Measurements from ENCODE around the gene ZCCHC14. TPM values are rescaled to one million over a fixed set of nuclear protein-coding genes. Genes with fewer than 3 reads are reported as not detected.
"Not testable (repeated sequence)": the region's sequence is repeated elsewhere in the genome, so short reads cannot be mapped to it uniquely, and the experiment has no call there.

The ZCCHC14 gene
- total RNA-seq, 1 experiment from 2014 or later: 33.1 TPM

GRCh38 chr16:87498324-87499188, 5.7 kb upstream of the ZCCHC14 start:
- Mint-ChIP-seq H3K4me1 (ENCODE audit: low read depth, unreplicated experiment) (no peaks in the 10 kb centered on the region), H3K27me3 (ENCODE audit: insufficient read depth, unreplicated experiment) (no peaks in the 10 kb centered on the region), H3K4me3 (ENCODE audit: unreplicated experiment) (no peak overlapping the region), H3K36me3 (ENCODE audit: insufficient read depth, unreplicated experiment) (no peaks in the 10 kb centered on the region), H3K27ac (ENCODE audit: unreplicated experiment) (no peak overlapping the region), H3K9me3 (ENCODE audit: unreplicated experiment) (no peaks in the 10 kb centered on the region)
- H3K4me3 ChIP-seq (ENCODE audit: low read depth, low read length): no peak overlapping the region
- intact Hi-C loops (cut with micrococcal nuclease; ENCODE audit: unreplicated experiment): no loop called here
- CTCF ChIA-PET: no interaction called here
- no peak for TF ChIP-seq CTCF (IDR thresholded peaks at IDR 0.05; ENCODE audit: insufficient read depth in 1 of 2, low read depth in 1 of 2, low read length in 1 of 2, severe bottlenecking in 1 of 2, unreplicated experiment in 1 of 2)
- no peaks in the 10 kb centered on the region for H3K27me3 ChIP-seq (replicated peaks; ENCODE audit: control insufficient read depth, insufficient read depth, low read length)
- no peaks in the 10 kb centered on the region for H3K9me3 ChIP-seq
- 0 out of 2 replicates have a peak, but pooled peaks cover 2% of the 10 kb centered on the region for H3K4me1 ChIP-seq
- no peak for DNase-seq
- BruUV-seq (replicated peaks): no TSS peak
- POLR2A ChIA-PET: no interaction called here
- H3K36me3 ChIP-seq (ENCODE audit: control insufficient read depth, insufficient read depth, low read length): no peaks in the 10 kb centered on the region

GRCh38 chr16:87497767-87498290, 5.0 kb upstream of the ZCCHC14 start:
- H3K36me3 Mint-ChIP-seq (ENCODE audit: insufficient read depth, unreplicated experiment); intact Hi-C loops (cut with micrococcal nuclease; ENCODE audit: unreplicated experiment); BruUV-seq (replicated peaks); H3K27ac Mint-ChIP-seq (ENCODE audit: unreplicated experiment); H3K4me3 Mint-ChIP-seq (ENCODE audit: unreplicated experiment); H3K4me1 Mint-ChIP-seq (ENCODE audit: low read depth, unreplicated experiment); H3K36me3 ChIP-seq (ENCODE audit: control insufficient read depth, insufficient read depth, low read length); DNase-seq; H3K9me3 Mint-ChIP-seq (ENCODE audit: unreplicated experiment); H3K4me1 ChIP-seq; H3K4me3 ChIP-seq (ENCODE audit: low read depth, low read length); POLR2A ChIA-PET; H3K27me3 Mint-ChIP-seq (ENCODE audit: insufficient read depth, unreplicated experiment); H3K9me3 ChIP-seq; H3K27me3 ChIP-seq (replicated peaks; ENCODE audit: control insufficient read depth, insufficient read depth, low read length): not testable (repeated sequence)
- CTCF ChIA-PET: interaction anchor here (0.6 kb wide), 1 partner anchor 42 kb away, joined by 4 read pairs; no protein-coding TSS in a partner anchor

- H3K9me3 ChIP-seq; H3K4me1 ChIP-seq; H3K9me3 Mint-ChIP-seq (ENCODE audit: unreplicated experiment); DNase-seq; H3K27me3 Mint-ChIP-seq (ENCODE audit: insufficient read depth, unreplicated experiment); H3K36me3 Mint-ChIP-seq (ENCODE audit: insufficient read depth, unreplicated experiment); BruUV-seq (replicated peaks); H3K4me3 ChIP-seq (ENCODE audit: low read depth, low read length); H3K4me3 Mint-ChIP-seq (ENCODE audit: unreplicated experiment); H3K27ac Mint-ChIP-seq (ENCODE audit: unreplicated experiment); intact Hi-C loops (cut with micrococcal nuclease; ENCODE audit: unreplicated experiment); H3K4me1 Mint-ChIP-seq (ENCODE audit: low read depth, unreplicated experiment); H3K27me3 ChIP-seq (replicated peaks; ENCODE audit: control insufficient read depth, insufficient read depth, low read length); H3K36me3 ChIP-seq (ENCODE audit: control insufficient read depth, insufficient read depth, low read length): not testable (repeated sequence)
- POLR2A ChIA-PET: interaction anchor here (0.7 kb wide), 1 partner anchor 414 kb away, joined by 3 read pairs; no protein-coding TSS in a partner anchor
- CTCF ChIA-PET: interaction anchor here (0.6 kb wide), 1 partner anchor 43 kb away, joined by 4 read pairs; no protein-coding TSS in a partner anchor
Measured at GRCh38 chr16:87497023-87497766, 4.4 kb upstream of the ZCCHC14 start.

- POLR2A ChIA-PET: no interaction called here
- TF ChIP-seq CTCF (IDR thresholded peaks at IDR 0.05; ENCODE audit: insufficient read depth in 1 of 2, low read depth in 1 of 2, low read length in 1 of 2, severe bottlenecking in 1 of 2, unreplicated experiment in 1 of 2): no peak
- Mint-ChIP-seq H3K4me3 (ENCODE audit: unreplicated experiment) (no peak overlapping the region), H3K9me3 (ENCODE audit: unreplicated experiment) (no peaks in the 10 kb centered on the region), H3K27ac (ENCODE audit: unreplicated experiment) (no peak overlapping the region), H3K27me3 (ENCODE audit: insufficient read depth, unreplicated experiment) (no peaks in the 10 kb centered on the region), H3K36me3 (ENCODE audit: insufficient read depth, unreplicated experiment) (peaks cover 5% of the 10 kb centered on the region), H3K4me1 (ENCODE audit: low read depth, unreplicated experiment) (peaks cover 6% of the 10 kb centered on the region)
- Histone ChIP-seq H3K4me3 (ENCODE audit: low read depth, low read length) (no peak overlapping the region), H3K4me1 (0 out of 2 replicates have a peak, but pooled peaks cover 4% of the 10 kb centered on the region), H3K27me3 (replicated peaks; ENCODE audit: control insufficient read depth, insufficient read depth, low read length) (no peaks in the 10 kb centered on the region), H3K9me3 (no peaks in the 10 kb centered on the region), H3K36me3 (ENCODE audit: control insufficient read depth, insufficient read depth, low read length) (no peaks in the 10 kb centered on the region)
- intact Hi-C loops (cut with micrococcal nuclease; ENCODE audit: unreplicated experiment): no loop called here
- BruUV-seq (replicated peaks): no TSS peak
- DNase-seq: no peak
- CTCF ChIA-PET: no interaction called here
Measured at GRCh38 chr16:87496447-87496801, 3.6 kb upstream of the ZCCHC14 start.

All from Caco-2 (cell line).